Left lung (tissue), 10 donors: ENCODE results near the gene HOXA7. TPM values are rescaled to one million over a fixed set of nuclear protein-coding genes. Genes with fewer than 3 reads are reported as not detected.

Experiments
- ATAC-seq: fragments of 200-7000 bp; cut with Tn5 transposase; one replicate; pipeline ENCODE4 v1.9.1; 2020; ENCODE audit warnings: moderate library complexity
- DNase-seq, 4 donors: peaks; one replicate each; pipeline ENCODE4 v3.0.0-alpha.2; 2013 to 2020
- H3K27ac ChIP-seq, 2 donors: fragments of 200-600 bp; sonication (generic) in 1 of 2; one replicate each; pipeline versions ENCODE4 v1.5.0 to v1.8.0; 2020 to 2021
- H3K27me3 ChIP-seq, 2 donors: fragments of 200-600 bp; sonication (generic) in 1 of 2; one replicate each; pipeline versions ENCODE4 v1.5.0 to v1.8.0; 2020 to 2021
- H3K36me3 ChIP-seq, 2 donors: fragments of 200-600 bp; sonication (generic) in 1 of 2; one replicate each; pipeline versions ENCODE4 v1.5.0 to v1.8.0; 2020 to 2021
- H3K4me1 ChIP-seq, 2 donors: fragments of 200-600 bp; one replicate each; pipeline ENCODE4 v1.8.0; 2021
- H3K4me3 ChIP-seq, 2 donors: fragments of 200-600 bp; sonication (generic) in 1 of 2; one replicate each; pipeline versions ENCODE4 v1.5.0 to v1.8.0; 2020 to 2021; ENCODE audit warnings: mild to moderate bottlenecking in 1 of 2
- H3K9me3 ChIP-seq, 2 donors: fragments of 200-600 bp; sonication (generic) in 1 of 2; one replicate each; pipeline versions ENCODE4 v1.5.0 to v1.8.0; 2020 to 2021
- CTCF ChIP-seq, 2 donors: fragments of 200-600 bp; sonication (generic) in 1 of 2; IDR thresholded peaks; one replicate each; pipeline versions ENCODE4 v1.5.0 to v1.8.0; 2021; ENCODE audit warnings: antibody characterized with exemption in 2 of 2
- intact Hi-C, 2 donors: fragments of 100-400 bp; cut with DNase I; formaldehyde crosslinking; loops; one replicate each; pipeline versions ENCODE4 v1.11.2 to v1.14.2; 2022
- polyA plus RNA-seq, 6 donors: library from polyadenylated mRNA; unstranded; fragments of 120-200 nt; gene quantifications; one replicate each; pipeline ENCODE4 v1.2.1, GENCODE V29; 2013; ENCODE audit not compliant: insufficient read length in 6 of 6
- total RNA-seq, 2 donors: library from RNA; stranded (reverse); fragmentation: NEBNext Ultra II Directional; extraction: Animal tissue kit (Norgen Biotek cat#: 25700); gene quantifications; one replicate each; pipeline ENCODE4 v1.2.1, GENCODE V29; 2021
- donor health status: DM: no; HTN: yes; CAD: no.
- donor health status: DM: no; HTN: no; CAD: no.

Gene HOXA7
- total and polyA plus RNA-seq, 8 donors = 1.3 to 6.4 (median 4.9) TPM

GRCh38 chr7:27182861-27183681, 26.6 kb upstream of the HOXA7 start:
- TF ChIP-seq CTCF (IDR thresholded peaks at IDR 0.05) = no peak
- intact Hi-C loops = no loop called here

GRCh38 chr7:27182285-27182841, 25.9 kb upstream of the HOXA7 start:
- intact Hi-C loops = no loop called here
- Histone ChIP-seq H3K4me1 (peaks cover 12 to 43% of the 10 kb centered on the region in 2 donors), H3K4me3 (no peak overlapping the region), H3K27ac (no peak overlapping the region), H3K36me3 (no peaks in the 10 kb centered on the region), H3K27me3 (peaks cover 99 to 100% of the 10 kb centered on the region in 2 donors), H3K9me3 (no peaks in the 10 kb centered on the region)
- DNase-seq (peak in 1 of 4 donors; percentile 16), ATAC-seq (no peak)
- TF ChIP-seq CTCF (IDR thresholded peaks at IDR 0.05) = no peak

More at GRCh38 chr7:27182861-27183681, 26.6 kb upstream of the HOXA7 start:
- H3K4me3 ChIP-seq = no peak overlapping the region
- H3K27me3 ChIP-seq = peaks cover 99 to 100% of the 10 kb centered on the region in 2 donors
- H3K27ac ChIP-seq = no peak overlapping the region
- no peaks in the 10 kb centered on the region for H3K9me3 ChIP-seq
- no peak for ATAC-seq
- peak in 2 of 4 donors; percentile 30 to 61 for DNase-seq
- H3K4me1 ChIP-seq = peaks cover 12 to 48% of the 10 kb centered on the region in 2 donors
- H3K36me3 ChIP-seq = no peaks in the 10 kb centered on the region

- Histone ChIP-seq H3K36me3 (no peaks in the 10 kb centered on the region), H3K4me3 (no peak overlapping the region), H3K27ac (no peak overlapping the region), H3K4me1 (peaks cover 12 to 43% of the 10 kb centered on the region in 2 donors), H3K9me3 (no peaks in the 10 kb centered on the region), H3K27me3 (peaks cover 99 to 100% of the 10 kb centered on the region in 2 donors)
- intact Hi-C loops = no loop called here
- ATAC-seq = no peak
- peak in 2 of 4 donors; percentile 17 to 29 for DNase-seq
- no peak for TF ChIP-seq CTCF (IDR thresholded peaks at IDR 0.05)
Measured at GRCh38 chr7:27181795-27182275, 25.4 kb upstream of the HOXA7 start.

- intact Hi-C loops = no loop called here
- peaks cover 12 to 37% of the 10 kb centered on the region in 2 donors for H3K4me1 ChIP-seq
- H3K4me3 ChIP-seq = no peak overlapping the region
- H3K9me3 ChIP-seq = no peaks in the 10 kb centered on the region
- H3K27ac ChIP-seq = no peak overlapping the region
- peaks cover 99 to 100% of the 10 kb centered on the region in 2 donors for H3K27me3 ChIP-seq
- H3K36me3 ChIP-seq = no peaks in the 10 kb centered on the region
- ATAC-seq (no peak), DNase-seq (peak in 2 of 4 donors; percentile 22 to 54)
- no peak for TF ChIP-seq CTCF (IDR thresholded peaks at IDR 0.05)
Measured at GRCh38 chr7:27180431-27181420, 24.3 kb upstream of the HOXA7 start.
